ENCODE results near the gene ACOT12. TPM values are rescaled to one million over a fixed set of nuclear protein-coding genes. Genes with fewer than 3 reads are reported as not detected.
A peak's percentile ranks its signal among the peaks of the same experiment; 100 is the strongest.
"Not testable (repeated sequence)": the region's sequence is repeated elsewhere in the genome, so short reads cannot be mapped to it uniquely, and the experiment has no call there.

The ACOT12 gene
- total RNA-seq = not detected
- long read RNA-seq = 0 reads

- ATAC-seq (peak; percentile 9), DNase-seq (no peak)
- intact Hi-C loops (cut with DNase I, micrococcal nuclease) = no loop called here
Measured at GRCh38 chr5:81393783-81394718, at the start of gene ACOT12. Gene ACOT12 (minus strand): TSS chr5:81394134. CDS start chr5:81394114, 20 bp downstream.

- DNase-seq (no peak), ATAC-seq (no peak)
- intact Hi-C loops (cut with DNase I, micrococcal nuclease) = no loop called here
Measured at GRCh38 chr5:81435023-81435422, 41.1 kb upstream of the ACOT12 start.

GRCh38 chr5:81429985-81430384, 36.1 kb upstream of the ACOT12 start:
- DNase-seq (no peak), ATAC-seq (no peak)
- intact Hi-C loops (cut with DNase I, micrococcal nuclease) = loop anchor here in 1 of 2 donors (5.0 kb wide), 1 partner anchor 737 kb away; no protein-coding TSS in a partner anchor

GRCh38 chr5:81429363-81429762, 35.4 kb upstream of the ACOT12 start:
- intact Hi-C loops (cut with DNase I, micrococcal nuclease) = loop anchor here in 1 of 2 donors (5.0 kb wide), 1 partner anchor 738 kb away; no protein-coding TSS in a partner anchor
- DNase-seq = no peak
- ATAC-seq = no peak

- no peak for DNase-seq
- intact Hi-C loops (cut with DNase I, micrococcal nuclease) = loop anchor here in 1 of 2 donors (5.0 kb wide), 1 partner anchor 738 kb away; no protein-coding TSS in a partner anchor
- no peak for ATAC-seq
Measured at GRCh38 chr5:81428861-81429260, 34.9 kb upstream of the ACOT12 start.

GRCh38 chr5:81428446-81428845, 34.5 kb upstream of the ACOT12 start:
- intact Hi-C loops (cut with DNase I, micrococcal nuclease) = loop anchor here in 1 of 2 donors (5.0 kb wide), 1 partner anchor 739 kb away; no protein-coding TSS in a partner anchor
- DNase-seq (no peak), ATAC-seq (no peak)

- no peak for DNase-seq
- intact Hi-C loops (cut with DNase I, micrococcal nuclease) = loop anchor here in 1 of 2 donors (5.0 kb wide), 1 partner anchor 740 kb away; no protein-coding TSS in a partner anchor
- no peak for ATAC-seq
Measured at GRCh38 chr5:81427566-81427965, 33.6 kb upstream of the ACOT12 start.

GRCh38 chr5:81426359-81427030, 32.6 kb upstream of the ACOT12 start:
- intact Hi-C loops (cut with DNase I, micrococcal nuclease) = loop anchor here in 1 of 2 donors (5.0 kb wide), 1 partner anchor 741 kb away; no protein-coding TSS in a partner anchor
- no peak for DNase-seq
- ATAC-seq = no peak

- peak; percentile 45 for ATAC-seq
- no peak for DNase-seq
- intact Hi-C loops (cut with DNase I, micrococcal nuclease) = loop anchor here in 1 of 2 donors (5.0 kb wide), 1 partner anchor 742 kb away; no protein-coding TSS in a partner anchor
Measured at GRCh38 chr5:81425569-81425968, 31.6 kb upstream of the ACOT12 start.

GRCh38 chr5:81424728-81425127, 30.8 kb upstream of the ACOT12 start:
- ATAC-seq (no peak), DNase-seq (no peak)
- intact Hi-C loops (cut with DNase I, micrococcal nuclease) = loop anchor here in 1 of 2 donors (5.0 kb wide), 1 partner anchor 743 kb away; no protein-coding TSS in a partner anchor

- ATAC-seq (no peak), DNase-seq (no peak)
- intact Hi-C loops (cut with DNase I, micrococcal nuclease) = no loop called here
Measured at GRCh38 chr5:81422671-81423070, 28.7 kb upstream of the ACOT12 start.

GRCh38 chr5:81420039-81420667, 26.2 kb upstream of the ACOT12 start:
- intact Hi-C loops (cut with DNase I, micrococcal nuclease) = no loop called here
- DNase-seq = no peak
- no peak for ATAC-seq

GRCh38 chr5:81418606-81419005, 24.7 kb upstream of the ACOT12 start:
- intact Hi-C loops (cut with DNase I, micrococcal nuclease) = no loop called here
- ATAC-seq = no peak
- DNase-seq = no peak

GRCh38 chr5:81417052-81417451, 23.1 kb upstream of the ACOT12 start:
- DNase-seq = no peak
- ATAC-seq = no peak
- intact Hi-C loops (cut with DNase I, micrococcal nuclease) = no loop called here

- intact Hi-C loops (cut with DNase I, micrococcal nuclease) = no loop called here
- ATAC-seq = no peak
- DNase-seq = no peak
Measured at GRCh38 chr5:81409896-81410295, 16.0 kb upstream of the ACOT12 start.

GRCh38 chr5:81409361-81409760, 15.4 kb upstream of the ACOT12 start:
- no peak for DNase-seq
- no peak for ATAC-seq
- intact Hi-C loops (cut with DNase I, micrococcal nuclease) = no loop called here

- intact Hi-C loops (cut with DNase I, micrococcal nuclease) = no loop called here
- DNase-seq (no peak), ATAC-seq (no peak)
Measured at GRCh38 chr5:81408496-81408895, 14.6 kb upstream of the ACOT12 start.

- DNase-seq; intact Hi-C loops (cut with DNase I, micrococcal nuclease); ATAC-seq: not testable (repeated sequence)
Measured at GRCh38 chr5:81407811-81408210, 13.9 kb upstream of the ACOT12 start.

All from left colon (tissue), 2 donors.